SH-SY5Y (cell line): ENCODE results near the gene BABAM2.

Experiments
- GATA2 ChIP-seq: IDR thresholded peaks from 2 replicates; pipeline ENCODE4 v1.6.1; 2011; ENCODE audit warnings: mild to moderate bottlenecking, low read depth, low read length
- GATA3 ChIP-seq: IDR thresholded peaks from 2 replicates; pipeline ENCODE4 v1.6.1; 2011; ENCODE audit warnings: low read depth, mild to moderate bottlenecking, low read length, moderate library complexity

Gene BABAM2

GRCh38 chr2:28377195-28377816 is 486.8 kb downstream of the BABAM2 start:
- TF ChIP-seq GATA2 (no peak), GATA3 (no peak)

GRCh38 chr2:28377984-28378678 is 487.6 kb downstream of the BABAM2 start:
- TF ChIP-seq GATA3 (no peak), GATA2 (no peak)

DNA sequence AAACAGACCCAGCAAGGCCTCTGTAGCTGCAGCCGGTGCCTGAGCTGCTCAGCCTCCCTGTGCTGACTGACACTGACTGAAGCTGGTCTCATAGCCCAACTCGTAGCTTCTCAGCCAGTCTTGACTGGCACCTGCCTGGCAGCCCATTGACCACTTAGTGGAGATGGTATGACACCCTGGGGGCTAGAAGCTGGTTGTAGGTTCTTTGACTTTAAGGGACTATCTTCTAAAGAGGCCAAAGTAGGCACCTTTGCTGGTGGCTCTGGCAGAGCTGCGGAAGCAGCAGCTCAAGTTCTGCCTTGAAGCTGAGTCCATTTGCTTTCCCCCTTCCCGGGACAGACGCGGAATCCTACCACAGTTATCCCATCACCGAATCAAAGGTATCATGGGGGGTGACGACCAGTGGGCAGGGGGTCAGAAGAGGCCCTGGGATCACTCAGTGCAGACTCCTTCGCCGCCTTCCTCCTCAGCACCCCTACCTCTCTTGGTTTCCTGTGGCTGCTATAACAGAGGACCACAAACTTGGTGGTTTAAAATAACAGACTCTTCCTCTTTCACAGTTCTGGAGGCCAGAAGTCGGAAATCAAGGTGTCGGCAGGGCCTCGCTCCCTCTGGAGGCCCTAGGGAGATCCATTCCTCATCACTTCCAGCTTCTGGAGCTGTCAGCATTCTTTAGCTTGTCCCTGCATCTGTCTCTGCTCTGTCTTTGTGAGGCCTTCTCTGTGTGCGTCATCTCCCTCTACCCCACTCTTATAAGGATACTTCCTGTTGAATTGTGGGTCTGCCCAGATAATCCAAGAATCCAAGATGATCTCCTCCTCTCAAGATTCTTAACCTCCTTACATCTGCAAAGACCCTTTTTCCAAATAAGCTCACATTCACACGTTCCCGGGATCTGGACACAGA is 488.4 kb downstream of the BABAM2 start:
- TF ChIP-seq GATA2 (no peak), GATA3 (no peak)

DNA sequence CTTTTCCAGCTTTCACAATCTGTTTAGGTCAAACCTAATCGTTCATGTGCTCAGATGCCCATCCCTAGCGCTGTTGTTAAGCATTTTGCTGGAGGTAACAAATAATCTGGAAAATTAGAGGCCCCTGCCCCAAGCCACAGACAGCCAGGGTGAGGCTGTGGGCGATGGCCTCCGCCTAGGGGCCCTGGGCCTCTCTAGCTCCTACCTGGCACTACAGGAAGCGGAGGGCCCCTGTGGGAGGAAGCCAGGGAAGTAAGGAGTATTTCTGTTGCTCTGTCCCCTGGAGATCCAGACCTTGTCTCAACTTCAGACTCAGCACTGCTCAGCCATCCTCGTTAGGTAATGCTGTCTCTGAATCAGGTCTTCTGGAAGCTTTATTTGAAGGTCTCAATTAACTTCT is 489.7 kb downstream of the BABAM2 start:
- TF ChIP-seq GATA2 (no peak), GATA3 (no peak)

DNA sequence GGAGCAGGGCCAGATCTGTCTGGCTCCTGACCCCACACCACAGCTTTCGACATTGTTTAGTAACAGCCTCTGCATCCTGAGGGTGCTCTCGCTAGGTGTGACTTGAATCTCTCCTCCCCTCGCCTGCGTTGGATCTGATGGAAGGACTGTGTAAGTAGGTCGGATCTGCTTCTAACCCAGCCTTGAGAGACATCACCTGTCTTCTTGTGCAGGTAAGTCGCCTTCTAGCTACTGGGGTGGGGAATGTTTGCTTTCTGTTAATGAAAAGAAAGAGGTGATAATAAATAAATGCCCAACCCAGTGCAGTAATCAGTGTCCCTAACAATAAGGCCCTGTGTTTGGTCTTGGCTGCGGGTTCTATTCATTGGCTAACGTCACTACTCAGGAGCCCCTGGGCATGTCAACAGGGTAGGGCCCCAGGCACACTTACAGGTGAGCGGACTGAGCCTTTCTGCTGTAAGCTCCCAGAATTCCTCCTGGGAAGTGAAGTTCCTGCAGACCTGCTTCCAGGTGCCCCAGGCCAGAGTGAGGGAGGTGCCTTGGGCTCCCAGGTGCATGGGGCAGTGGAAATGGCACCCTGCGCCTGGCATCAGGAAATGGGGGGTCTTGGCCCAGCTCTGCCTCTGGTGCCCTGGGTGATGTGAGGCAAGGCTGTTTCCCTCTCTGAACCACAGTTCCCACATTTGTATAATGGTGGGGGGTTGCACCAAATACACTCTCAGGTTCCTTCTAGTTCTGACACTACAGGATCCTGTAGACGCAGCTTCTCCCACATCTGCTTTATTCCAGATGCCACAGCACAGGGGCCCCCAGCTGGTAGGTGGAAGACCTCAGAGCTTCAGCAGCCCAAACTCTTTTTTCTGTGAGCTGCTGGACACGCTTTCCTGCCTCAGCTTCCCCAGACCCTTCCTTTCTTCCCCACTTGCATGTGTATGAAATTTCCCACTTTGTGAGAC is 491.0 kb downstream of the BABAM2 start:
- TF ChIP-seq GATA3, result no peak
- no peak for TF ChIP-seq GATA2

DNA sequence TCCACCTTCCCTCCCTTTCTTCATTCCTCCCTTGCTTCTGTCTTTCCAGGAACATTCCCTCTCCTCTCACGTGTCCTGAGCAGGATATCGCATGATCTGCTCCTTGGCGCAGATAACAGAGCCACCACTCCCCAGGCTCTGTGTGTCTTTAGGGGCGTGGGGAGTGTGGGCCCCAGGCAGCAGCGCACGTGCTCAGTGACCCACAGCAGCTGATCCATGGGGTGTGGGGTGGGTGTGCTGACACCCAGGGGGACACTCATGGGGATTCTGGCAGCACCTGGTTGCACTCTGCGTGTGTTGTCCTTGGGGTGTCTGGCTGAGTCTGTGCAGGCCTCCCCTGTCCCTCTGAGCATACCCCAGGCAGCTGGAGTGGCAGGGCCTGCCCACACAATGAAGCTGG is 492.2 kb downstream of the BABAM2 start:
- TF ChIP-seq GATA3 (no peak), GATA2 (no peak)

DNA sequence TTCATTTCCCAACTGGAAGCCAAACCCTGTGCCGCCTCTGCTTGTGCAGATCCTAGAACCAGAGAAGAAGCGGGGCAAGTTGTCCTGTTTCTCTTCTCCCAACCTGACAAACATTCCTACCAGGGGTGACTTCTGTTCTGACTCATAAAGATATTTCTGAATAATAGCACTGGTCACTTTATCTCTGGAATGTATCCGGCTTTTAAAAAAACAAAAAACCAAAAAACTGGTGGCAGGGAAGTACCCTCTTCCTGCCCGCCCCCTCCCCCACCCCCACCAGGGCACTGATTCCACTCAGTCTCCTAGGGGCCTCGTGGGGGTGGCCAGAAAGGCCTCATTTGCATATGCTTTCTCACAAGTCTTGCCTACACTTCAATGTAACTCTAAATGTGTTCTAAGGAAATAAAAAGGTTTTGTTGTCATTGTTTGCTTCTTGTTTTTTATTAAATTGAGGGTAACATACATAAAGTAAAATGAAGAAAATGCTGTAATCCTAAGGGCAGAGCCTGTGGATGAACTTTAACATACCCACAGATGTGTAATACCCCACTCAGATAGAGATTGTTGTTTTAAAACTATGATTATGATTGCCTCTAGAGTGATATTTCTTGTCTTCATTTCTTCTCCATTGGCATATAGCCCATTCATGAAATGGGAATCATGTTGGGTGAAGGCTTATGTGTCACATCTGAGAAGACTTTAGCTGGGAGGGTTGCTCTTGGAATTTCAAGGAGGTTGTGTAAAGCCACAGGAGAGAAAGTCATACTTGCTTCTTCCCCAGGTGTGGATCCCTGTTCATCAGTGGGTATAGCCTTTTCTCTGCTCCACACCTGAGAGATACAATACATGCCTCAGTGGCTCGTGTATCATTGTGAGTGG is 496.8 kb downstream of the BABAM2 start:
- no peak for TF ChIP-seq GATA2
